ENCODE measurements around the gene CYP2D6.
"Not testable (repeated sequence)": the region's sequence is repeated elsewhere in the genome, so short reads cannot be mapped to it uniquely, and the experiment has no call there.

CYP2D6 gene

DNA sequence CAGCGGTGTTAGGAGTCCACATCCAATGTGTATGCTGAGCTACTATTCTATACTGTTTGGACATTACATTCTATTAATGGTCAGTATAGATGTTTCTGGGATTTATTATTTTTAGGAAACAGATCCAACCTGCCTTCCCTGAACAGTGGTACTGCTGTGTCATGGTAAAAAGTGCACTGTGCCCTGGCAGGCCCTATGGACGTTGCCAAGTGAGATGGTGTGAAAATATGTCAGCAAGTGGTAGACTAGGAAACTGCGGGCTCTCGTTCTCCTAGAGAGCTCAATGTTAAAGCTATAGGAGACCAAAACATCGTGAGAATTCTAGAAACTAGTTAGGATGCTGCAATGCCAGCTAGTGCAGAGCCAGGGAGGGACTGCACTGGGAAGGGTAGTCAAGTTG is 26.0 kb upstream of the CYP2D6 start:
- no peak for DNase-seq

DNA sequence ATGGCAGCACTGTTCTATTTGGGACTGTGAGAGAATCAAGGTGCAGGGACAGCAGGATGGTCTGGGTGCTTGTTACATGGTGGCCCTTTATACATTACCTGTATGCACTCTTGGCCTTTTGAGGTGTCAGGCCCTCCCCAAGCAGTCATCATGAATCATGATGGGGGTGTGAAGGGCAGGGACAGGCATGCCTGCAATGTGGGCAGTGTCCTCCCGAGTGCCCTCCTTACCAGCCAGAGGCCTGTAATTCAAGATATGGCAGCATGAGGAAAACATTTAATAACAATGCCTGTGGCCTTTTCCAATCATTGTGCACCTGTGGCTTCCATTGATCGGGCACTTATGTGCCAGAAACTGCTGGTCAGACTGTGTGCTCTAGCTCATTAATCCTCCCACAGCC is 25.5 kb upstream of the CYP2D6 start:
- no peak for DNase-seq

DNA sequence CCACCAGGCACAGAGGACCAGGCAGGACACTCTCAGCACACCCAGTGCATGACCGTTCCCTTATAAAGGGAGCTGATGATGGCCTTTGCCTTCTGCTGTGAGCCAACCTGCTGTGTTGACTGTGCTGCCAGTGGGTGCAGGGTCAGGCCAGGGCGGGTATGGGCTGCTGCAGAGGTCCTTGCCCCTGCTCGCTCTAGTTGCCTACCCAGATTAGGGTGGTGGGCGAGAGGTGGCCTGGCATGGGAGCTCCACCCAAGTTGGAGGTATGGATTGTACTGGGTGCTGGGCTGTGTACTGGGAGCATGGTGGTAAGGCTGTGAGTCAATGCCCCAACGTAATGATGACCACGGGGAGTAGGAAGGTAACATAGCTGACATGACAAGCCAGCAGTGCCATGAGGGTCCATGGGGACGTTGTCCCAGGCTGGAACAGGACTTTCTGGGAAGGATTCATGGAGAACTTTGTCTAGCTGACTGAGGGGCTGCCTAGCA is 24.5 kb upstream of the CYP2D6 start:
- DNase-seq, result no peak

DNA sequence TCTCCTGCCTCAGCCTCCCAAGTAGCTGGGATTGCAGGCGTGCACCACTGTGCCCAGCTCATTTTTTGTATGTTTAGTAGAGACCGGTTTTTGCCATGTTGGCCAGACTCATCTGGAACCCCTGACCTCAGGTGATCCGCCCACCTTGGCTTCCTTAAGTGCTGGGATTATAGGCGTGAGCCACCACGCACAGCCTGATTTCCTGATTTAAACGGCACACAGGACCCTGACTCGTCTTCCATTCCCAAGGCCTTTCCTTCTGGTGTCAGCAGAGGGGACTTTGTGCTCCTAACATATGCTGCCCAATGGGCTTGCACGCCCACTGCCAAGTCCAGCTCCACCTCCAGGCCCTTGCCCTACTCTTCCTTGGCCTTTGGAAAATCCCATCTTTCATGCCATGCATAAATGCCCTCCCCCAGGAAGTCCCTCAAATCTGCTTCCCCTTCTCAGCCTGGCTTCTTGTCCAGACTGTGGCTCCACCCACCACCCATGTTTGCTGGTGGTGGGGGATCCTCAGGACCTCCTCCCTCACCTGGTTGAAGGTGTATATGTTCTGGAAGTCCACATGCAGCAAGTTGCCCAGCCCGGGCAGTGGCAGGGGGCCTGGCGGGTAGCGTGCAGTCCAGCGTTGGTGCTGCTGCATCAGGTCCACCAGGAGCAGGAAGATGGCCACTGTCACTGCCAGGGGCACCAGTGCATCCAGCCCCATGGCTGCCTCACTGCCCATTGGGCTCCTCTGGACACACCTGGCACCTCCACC is 23.9 kb upstream of the CYP2D6 start:
- no peak for DNase-seq

DNA sequence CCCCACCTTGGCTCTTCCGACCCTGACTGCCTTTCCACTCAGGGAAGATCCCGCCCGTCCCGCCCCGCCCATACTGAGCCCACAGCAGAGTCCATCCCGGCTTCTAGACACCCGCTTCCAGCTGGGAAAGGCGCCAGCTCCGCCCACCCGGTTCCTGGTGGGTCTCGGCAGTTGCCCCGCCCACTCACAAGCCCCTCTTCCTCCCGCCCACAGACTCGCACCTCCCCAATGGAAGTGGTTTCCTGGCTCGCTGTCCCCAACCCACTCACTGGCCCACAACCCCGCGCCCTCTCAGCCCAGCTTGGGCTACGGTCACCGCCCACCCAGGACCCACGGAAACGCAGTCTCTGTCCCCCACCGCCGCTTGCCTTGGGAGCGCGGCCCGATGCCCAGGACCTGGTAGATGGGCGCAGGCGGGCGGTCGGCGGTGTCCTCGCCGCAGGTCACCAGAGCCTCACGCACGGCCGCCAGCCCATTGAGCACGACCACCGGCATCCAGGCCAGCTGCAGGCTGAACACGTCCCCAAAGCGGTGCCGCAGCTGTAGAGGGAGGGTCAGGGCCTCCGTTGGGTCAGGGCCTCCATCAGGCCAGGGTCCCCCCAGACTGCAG is 22.2 kb upstream of the CYP2D6 start:
- no peak for DNase-seq

DNA sequence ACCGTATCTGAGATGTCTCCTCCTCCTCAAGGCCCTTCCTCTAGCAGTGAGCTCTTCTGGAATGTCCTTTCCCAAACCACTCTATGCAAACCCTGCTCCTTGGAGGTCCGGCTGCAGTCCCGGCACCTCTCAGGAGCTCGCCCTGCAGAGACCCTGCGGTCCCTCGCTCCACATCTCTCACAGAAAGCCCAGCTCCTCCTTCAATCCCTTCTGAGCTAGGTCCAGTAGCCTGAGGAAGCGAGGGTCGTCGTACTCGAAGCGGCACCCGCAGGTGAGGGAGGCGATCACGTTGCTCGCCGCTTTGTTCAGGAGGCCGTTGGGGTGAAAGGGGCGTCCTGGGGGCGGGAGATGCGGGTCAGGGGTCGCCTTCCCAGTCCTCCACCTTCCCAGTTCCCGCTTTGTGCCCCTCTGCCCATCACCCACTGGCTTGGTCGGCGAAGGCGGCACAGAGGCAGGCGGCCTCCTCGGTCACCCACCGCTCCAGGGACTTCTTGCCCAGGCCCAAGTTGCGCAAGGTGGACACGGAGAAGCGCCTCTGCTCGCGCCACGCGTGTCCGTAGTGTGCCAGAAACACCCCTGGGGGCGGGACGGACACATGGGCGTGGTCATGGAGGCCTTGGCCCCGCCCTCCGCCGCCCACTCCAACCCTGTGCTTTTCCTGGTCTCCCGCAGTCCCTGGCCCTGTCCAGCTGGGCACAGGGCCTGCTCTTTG is 21.5 kb upstream of the CYP2D6 start:
- no peak for DNase-seq

DNA sequence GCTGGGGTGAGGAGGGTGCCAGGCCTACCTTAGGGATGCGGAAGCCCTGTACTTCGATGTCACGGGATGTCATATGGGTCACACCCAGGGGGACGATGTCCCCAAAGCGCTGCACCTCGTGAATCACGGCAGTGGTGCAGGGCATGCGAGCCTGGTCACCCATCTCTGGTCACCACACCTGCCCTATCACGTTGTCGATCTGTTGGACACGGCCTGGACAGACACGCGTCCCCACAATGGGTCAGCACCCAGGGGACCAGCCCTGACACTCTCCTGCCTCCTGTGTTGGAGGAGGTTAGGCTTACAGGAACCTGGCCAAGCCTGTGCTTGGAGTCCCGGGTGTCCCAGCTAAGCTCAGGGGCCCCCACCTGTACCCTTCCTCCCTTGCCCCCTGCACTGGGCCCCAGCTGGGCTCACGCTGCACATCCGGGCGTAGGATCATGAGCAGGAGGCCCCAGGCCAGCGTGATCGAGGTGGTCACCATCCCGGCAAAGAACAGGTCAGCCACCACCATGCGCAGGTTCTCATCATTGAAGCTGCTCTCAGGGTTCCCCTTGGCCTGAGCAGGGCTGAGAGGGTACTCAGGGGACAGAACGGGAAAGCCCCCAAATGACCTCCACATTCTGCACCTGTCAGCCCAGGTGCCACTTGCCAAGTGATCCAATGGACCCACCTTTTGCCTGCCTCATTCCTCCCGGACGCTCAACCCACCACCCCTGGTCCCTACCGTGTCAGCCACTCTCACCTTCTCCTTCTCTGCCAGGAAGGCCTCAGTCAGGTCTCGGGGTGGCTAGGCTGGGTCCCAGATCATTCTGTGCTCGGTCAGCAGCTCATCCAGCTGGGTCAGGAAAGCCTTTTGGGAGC is 20.3 kb upstream of the CYP2D6 start:
- no peak for DNase-seq

DNA sequence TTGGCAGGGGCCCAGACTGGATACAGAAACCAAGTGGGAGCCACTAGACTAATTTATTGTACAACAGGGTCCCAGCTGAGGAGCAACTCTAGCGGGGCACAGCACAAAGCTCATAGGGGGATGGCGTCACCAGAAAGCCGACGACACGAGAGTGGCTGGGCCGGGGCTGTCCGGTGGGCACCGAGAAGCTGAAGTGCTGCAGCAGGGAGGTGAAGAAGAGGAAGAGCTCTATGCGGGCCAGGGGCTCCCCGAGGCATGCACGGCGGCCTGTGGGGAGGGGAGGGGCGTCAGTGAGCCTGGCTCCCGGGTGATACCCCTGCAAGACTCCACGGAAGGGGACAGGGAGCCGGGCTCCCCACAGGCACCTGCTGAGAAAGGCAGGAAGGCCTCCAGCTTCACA is 19.2 kb upstream of the CYP2D6 start:
- DNase-seq, result not testable (repeated sequence)

DNA sequence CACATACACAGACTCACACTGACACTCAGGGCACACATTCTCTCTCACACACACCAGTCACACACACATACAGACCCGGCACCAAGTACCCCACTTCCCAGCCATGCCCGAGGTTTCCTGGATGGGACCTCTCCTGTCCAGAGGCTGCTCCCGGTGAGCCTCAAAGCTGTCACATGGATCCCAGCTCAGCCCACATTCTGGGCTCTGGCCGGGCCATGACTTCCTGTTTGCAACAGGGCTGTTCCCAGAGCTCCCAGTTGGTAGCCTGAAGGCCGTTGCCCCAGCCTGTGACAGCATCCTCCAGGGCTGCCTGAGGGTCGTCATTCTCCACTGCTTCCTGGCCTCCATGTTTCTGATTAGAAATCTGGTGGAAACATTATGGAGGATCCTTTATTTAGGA is 14.6 kb upstream of the CYP2D6 start:
- no peak for DNase-seq

DNA sequence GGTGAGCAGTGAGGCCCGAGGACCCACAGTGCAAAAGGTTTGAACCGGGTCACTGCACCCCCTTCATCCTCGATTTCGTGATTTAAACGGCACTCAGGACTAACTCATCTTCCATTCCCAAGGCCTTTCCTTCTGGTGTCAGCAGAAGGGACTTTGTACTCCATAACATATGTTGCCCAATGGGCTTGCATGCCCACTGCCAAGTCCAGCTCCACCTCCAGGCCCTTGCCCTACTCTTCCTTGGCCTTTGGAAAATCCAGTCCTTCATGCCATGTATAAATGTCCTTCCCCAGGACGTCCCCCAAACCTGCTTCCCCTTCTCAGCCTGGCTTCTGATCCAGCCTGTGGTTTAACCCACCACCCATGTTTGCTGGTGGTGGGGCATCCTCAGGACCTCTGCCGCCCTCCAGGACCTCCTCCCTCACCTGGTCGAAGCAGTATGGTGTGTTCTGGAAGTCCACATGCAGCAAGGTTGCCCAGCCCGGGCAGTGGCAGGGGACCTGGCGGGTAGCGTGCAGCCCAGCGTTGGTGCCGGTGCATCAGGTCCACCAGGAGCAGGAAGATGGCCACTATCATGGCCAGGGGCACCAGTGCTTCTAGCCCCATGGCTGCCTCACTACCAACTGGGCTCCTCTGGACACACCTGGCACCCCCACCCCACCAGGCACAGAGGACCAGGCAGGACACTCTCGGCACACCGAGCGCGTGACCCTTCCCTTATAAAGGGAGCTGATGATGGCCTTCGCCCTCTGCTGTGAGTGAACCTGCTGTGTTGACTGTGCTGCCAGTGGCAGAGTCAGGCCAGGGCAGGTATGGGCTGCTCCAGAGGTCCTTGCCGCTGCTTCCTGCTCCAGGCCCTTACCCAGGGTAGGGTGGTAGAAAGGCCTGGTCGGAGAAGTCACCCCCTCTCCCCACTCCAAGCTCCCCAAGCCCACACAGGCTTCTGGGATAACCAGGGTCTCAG is 13.5 kb upstream of the CYP2D6 start:
- not testable (repeated sequence) for DNase-seq

DNA sequence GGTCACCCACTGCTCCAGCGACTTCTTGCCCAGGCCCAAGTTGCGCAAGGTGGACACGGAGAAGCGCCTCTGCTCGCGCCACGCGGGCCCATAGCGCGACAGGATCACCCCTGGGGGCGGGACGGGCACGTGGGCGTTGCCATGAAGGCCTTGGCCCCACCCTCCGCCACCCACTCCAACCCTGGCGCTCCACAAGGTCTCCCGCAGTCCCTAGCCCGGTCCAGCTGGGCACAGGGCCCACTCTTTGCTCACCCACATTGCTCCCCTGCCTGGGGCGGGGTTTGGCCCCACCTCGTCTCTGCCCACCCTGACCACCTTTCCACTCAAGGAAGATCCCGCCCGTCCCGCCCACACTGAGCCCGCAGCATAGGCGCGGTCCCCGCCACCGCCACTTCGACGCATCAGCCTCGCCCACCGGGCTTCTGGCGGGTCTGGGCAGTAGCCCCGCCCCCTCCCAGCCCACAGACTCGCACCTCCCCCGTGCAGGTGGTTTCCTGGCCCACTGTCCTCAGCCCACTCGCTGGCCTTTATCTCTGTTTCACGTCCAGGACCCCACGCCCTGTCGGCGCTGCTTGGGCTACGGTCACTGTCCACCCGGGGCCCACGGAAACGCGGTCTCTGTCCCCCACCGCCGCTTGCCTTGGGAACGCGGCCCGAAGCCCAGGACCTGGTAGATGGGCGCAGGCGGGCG is 12.3 kb upstream of the CYP2D6 start:
- no peak for DNase-seq

DNA sequence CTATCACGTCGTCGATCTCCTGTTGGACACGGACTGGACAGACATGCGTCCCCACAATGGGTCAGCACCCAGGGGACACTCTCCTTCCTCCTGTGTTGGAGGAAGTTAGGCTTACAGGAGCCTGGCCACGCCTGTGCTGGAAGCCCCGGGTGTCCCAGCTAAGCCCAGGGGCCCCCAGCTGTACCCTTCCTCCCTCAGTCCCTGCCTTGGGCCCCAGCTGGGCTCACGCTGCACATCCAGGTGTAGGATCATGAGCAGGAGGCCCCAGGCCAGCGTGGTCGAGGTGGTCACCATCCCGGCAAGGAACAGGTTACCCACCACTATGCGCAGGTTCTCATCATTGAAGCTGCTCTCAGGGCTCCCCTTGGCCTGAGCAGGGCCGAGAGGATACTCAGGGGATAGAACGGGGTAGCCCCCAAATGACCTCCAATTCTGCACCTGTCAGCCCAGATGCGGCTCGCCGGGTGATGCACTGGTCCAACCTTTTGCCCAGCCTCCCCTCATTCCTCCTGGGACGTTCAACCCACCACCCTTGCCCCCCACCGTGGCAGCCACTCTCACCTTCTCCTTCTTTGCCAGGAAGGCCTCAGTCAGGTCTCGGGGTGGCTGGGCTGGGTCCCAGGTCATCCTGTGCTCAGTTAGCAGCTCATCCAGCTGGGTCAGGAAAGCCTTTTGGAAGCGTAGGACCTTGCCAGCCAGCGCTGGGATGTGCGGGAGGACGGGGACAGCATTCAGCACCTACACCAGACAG is 10.9 kb upstream of the CYP2D6 start:
- DNase-seq, result not testable (repeated sequence)

DNA sequence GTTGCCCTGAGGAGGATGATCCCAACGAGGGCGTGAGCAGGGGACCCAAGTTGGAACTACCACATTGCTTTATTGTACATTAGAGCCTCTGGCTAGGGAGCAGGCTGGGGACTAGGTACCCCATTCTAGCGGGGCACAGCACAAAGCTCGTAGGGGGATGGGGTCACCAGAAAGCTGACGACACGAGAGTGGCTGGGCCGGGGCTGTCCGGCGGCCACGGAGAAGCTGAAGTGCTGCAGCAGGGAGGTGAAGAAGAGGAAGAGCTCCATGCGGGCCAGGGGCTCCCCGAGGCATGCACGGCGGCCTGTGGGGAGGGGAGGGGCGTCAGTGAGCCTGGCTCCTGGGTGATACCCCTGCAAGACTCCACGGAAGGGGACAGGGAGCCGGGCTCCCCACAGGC is 9.5 kb upstream of the CYP2D6 start:
- DNase-seq, result not testable (repeated sequence)

DNA sequence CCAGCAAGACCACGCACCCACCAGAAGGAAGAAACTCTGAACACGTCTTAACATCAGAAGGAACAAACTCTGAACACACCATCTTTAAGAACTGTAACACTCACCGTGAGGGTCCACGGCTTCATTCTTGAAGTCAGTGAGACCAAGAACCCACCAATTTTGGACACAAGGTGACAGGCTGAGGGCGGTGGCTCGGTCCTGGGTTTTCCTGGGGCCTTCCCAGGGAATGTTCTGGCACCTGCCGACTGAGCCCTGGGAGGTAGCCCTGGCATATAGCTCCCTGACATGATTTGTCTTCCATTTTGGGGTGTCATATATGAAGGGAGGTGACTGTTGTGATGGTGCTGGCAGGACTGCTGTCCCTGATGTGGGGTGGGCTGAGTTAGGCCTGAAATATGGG is 8.9 kb upstream of the CYP2D6 start:
- not testable (repeated sequence) for DNase-seq

DNA sequence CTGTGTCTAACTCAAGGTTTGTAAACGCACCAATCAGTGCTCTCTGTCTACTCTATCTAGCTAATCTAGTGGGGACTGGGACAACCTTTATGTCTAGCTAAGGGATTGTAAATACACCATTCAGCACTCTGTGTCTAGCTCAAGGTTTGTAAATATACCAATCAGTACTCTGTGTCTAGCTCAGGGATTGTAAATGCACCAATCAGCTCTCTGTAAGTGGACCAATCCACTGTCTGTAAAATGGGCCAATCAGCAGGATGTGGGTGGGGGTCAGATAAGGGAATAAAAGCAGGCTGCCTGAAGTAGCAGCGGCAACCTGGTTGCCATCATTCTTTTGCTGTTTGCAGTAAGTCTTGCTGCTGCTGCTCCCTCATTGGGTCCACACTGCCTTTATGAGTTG is 8.4 kb upstream of the CYP2D6 start:
- DNase-seq, result no peak

DNA sequence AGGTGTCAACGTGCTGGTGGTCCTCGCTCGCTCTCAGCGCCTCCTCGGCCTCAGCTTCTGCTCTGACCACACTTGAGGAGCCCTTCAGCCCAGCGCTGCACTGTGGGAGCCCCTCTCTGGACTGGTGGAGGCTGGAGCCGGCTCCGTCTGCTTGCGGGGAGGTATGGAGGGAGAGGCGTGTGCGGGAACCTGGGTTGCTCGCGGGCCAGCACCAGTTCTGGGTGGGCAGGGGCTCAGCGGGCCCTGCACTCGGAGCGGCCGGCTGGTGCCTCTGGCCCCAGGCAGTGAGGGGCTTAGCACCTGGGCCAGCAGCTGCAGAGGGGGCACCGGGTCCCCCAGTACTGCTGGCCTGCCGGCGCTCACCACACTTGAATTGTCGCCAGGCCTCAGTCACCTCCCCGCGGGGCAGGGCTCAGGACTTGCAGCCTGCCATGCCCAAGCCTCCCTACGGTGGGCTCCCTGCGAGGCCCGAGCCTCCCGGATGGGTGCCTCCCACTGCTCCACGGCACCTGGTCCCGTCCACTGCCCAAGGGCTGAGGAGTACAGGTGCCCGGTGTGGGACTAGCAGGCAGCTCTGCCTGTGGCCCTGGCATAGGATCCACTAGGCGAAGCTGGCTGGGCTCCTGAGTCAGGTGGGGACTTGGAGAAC is 7.6 kb upstream of the CYP2D6 start:
- no peak for DNase-seq

DNA sequence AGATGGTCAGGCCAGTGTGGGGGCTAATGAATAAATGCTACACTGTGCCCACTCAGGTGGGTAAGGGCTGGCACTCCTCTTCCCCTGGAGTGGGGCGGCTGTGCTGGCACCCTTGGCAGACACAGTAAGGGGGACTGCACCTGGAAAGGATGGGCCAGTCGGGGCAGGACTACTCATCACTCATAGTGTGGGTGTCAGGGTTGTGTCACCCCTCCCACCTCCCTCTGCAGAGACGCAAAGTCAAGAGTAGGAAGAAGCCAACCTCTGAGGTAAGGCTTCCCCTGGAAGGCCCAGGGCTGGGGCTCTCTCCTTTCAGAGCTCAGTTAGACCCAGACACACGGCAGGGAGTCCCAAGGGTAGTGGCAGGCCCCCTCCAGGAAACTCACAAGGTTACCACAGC is 5.1 kb upstream of the CYP2D6 start:
- DNase-seq, result not testable (repeated sequence)

DNA sequence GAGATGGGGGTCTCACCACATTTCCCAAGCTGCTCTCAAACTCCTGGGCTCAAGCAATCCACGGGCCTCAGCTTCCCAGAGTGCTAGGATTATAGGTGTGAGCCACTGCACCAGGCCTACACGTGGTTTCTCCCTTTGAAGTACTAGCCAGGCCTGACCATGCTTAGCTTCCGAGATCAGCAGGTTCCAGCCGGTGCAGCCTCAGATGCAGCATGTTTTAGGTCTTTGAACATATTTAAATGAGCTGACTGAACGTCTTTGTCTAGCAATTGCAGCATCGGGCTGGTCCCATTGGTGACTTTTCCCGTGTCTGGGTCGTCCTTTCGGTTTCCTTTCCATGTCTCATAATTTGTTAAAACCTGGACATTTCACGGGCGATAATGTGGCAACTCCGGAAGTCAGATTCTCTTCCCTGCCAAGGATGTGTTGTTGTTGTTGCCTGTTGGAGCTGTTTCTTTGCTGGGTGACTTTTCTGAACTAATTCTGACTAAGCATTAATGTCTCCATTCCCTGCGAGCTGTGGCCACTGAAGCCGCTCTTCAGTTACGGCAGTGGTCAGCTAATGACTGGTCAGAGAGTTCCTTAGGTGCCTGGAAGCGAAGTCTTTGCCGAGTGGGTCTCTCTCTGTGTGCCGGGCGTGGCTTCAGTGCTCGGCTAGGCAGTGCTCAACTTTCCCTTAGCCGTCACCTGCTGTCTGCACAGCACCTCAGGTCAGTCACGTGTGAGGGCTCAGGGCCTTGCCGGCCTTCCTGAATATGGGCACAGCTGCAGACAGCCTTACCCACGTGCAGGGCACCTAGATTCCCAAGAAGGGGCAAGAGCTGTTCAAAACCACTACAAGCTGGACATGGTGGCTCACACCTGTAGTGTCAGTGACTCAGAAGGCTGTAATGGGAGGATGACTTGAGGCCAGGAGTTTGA is 3.8 kb upstream of the CYP2D6 start:
- DNase-seq, result no peak

DNA sequence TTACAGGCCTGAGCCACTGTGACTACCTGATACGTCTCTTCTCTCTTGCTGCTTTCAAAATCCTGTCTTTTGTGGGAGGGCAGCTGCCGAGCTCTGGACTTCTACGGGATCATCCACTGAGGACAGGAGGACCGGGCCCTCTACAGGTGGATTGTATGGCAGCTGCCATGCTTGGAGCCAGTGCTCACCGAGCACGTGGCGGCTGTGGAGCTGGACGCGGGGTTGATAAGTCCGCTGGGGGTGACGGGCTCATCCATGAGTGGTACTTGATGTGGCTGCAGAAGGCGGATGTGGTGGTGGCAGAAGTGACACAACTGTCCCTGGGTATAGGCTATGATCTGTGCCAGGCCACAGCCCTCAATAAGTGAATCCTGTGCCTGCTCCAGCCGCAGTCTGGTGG is 1.8 kb upstream of the CYP2D6 start:
- no peak for DNase-seq
